SU-DHL-6 (cell line): ENCODE results near the gene ARG2.

Source experiments
- EZH2phosphoT487 ChIP-seq: fragments of 200-600 bp; sonication (generic), shearing (Covaris generic); conservative IDR thresholded peaks from 2 replicates; pipeline ENCODE4 v1.6.1; 2018; ENCODE audit warnings: mild to moderate bottlenecking, antibody characterized with exemption, low read length, moderate library complexity, mixed read lengths
- TF ChIP-seq, protein P1 (sequence below): fragments of 200-600 bp; sonication (generic); IDR thresholded peaks from one replicate; pipeline ENCODE4 v1.5.1; 2017; ENCODE audit warnings: antibody characterized with exemption, mild to moderate bottlenecking, low read length, moderate library complexity; ENCODE audit not compliant: insufficient read depth, poor library complexity, severe bottlenecking

DNA sequence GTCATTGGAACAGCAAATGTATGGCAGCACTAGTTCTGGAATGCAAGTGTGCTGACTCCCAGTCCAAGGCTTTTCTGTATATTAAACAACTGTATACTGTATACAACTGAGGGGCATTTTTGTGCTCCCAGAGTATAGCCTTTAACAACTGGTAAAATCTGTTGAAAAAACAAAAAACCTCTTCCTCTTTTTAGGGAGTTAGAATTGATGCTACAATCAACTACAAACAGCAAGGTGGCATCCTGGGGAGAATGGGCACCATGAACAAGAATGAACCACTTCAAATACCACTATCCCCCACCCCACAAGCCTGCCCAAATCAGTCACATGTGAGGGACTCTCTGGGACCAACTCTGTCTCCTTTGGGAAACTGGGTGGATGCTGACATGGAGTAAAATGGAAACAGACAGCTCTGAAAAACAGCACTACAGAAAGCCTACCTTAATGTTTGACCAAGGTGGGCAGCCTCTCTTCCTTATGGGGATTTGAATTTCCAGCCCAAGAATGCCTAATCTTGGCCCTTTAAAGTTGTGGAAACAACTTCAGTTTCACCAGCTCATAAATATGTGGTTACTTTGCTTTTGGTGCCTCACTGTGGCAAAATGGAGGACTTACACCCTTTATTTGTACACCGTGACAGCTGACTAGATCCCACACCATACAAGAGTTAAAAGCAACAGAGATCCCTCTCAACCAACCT lies 47.2 kb downstream of the ARG2 start:
- TF ChIP-seq, protein P1, sequence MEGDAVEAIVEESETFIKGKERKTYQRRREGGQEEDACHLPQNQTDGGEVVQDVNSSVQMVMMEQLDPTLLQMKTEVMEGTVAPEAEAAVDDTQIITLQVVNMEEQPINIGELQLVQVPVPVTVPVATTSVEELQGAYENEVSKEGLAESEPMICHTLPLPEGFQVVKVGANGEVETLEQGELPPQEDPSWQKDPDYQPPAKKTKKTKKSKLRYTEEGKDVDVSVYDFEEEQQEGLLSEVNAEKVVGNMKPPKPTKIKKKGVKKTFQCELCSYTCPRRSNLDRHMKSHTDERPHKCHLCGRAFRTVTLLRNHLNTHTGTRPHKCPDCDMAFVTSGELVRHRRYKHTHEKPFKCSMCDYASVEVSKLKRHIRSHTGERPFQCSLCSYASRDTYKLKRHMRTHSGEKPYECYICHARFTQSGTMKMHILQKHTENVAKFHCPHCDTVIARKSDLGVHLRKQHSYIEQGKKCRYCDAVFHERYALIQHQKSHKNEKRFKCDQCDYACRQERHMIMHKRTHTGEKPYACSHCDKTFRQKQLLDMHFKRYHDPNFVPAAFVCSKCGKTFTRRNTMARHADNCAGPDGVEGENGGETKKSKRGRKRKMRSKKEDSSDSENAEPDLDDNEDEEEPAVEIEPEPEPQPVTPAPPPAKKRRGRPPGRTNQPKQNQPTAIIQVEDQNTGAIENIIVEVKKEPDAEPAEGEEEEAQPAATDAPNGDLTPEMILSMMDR, result peak; percentile 53
- TF ChIP-seq EZH2phosphoT487, result no peak
